Thymus (tissue), 11 donors: ENCODE data around the gene EPS8L1. TPM values are rescaled to one million over a fixed set of nuclear protein-coding genes. Genes with fewer than 3 reads are reported as not detected.

Experiments
- DNase-seq, 9 donors: peaks; one replicate each; pipeline ENCODE4 v3.0.0-alpha.2; 2013; ENCODE audit warnings: low spot score in 9 of 9, low read depth in 6 of 9, missing footprints in 1 of 9
- H3K27ac ChIP-seq, 2 donors: one replicate each; pipeline ENCODE4 v1.5.1; 2013; ENCODE audit warnings: control low read depth in 1 of 2, low read depth in 1 of 2, low read length in 1 of 2, mild to moderate bottlenecking in 1 of 2, moderate library complexity in 1 of 2
- H3K27me3 ChIP-seq, 2 donors: one replicate each; pipeline ENCODE4 v1.5.1; 2013; ENCODE audit warnings: low read length in 1 of 2; ENCODE audit not compliant: control insufficient read depth in 2 of 2, insufficient read depth in 1 of 2
- H3K36me3 ChIP-seq, 2 donors: one replicate each; pipeline ENCODE4 v1.5.1; 2013; ENCODE audit warnings: low read length in 1 of 2, mild to moderate bottlenecking in 1 of 2, moderate library complexity in 1 of 2; ENCODE audit not compliant: control insufficient read depth in 2 of 2, insufficient read depth in 2 of 2
- H3K4me1 ChIP-seq, 2 donors: one replicate each; pipeline ENCODE4 v1.5.1; 2013; ENCODE audit warnings: low read length in 2 of 2; ENCODE audit not compliant: control insufficient read depth in 2 of 2, insufficient read depth in 2 of 2
- H3K4me3 ChIP-seq, 2 donors: one replicate each; pipeline ENCODE4 v1.5.1; 2013; ENCODE audit warnings: low read length in 2 of 2, control low read depth in 1 of 2, mild to moderate bottlenecking in 1 of 2
- H3K9me3 ChIP-seq, 2 donors: one replicate each; pipeline ENCODE4 v1.5.1; 2013; ENCODE audit warnings: low read length in 1 of 2, mild to moderate bottlenecking in 1 of 2; ENCODE audit not compliant: control insufficient read depth in 2 of 2, insufficient read depth in 1 of 2
- WGBS: extraction: QIAGEN DNeasy Blood & Tissue Kit; methylation state at CpG from one replicate; pipeline ENCODE4 v1.1.7; 2013; 5-methylcytosine and 5-hydroxymethylcytosine counted together
- polyA plus RNA-seq: library from polyadenylated mRNA; stranded (reverse); fragments of 200-250 nt; gene quantifications from one replicate; pipeline ENCODE4 v1.2.3, GENCODE V29; 2013
- total RNA-seq: library from RNA; stranded (reverse); fragments of 120-200 nt; gene quantifications from one replicate; pipeline ENCODE4 v1.2.4, GENCODE V29; 2013
- donor health status: healthy.

Gene EPS8L1
- total and polyA plus RNA-seq, 2 donors, result 2.3 to 26.6 TPM

GRCh38 chr19:55115446-55116065 lies 39.9 kb downstream of the EPS8L1 start:
- Histone ChIP-seq H3K27me3 (peaks cover 0 to 8% of the 10 kb centered on the region in 2 donors), H3K9me3 (peaks cover 0 to 2% of the 10 kb centered on the region in 2 donors), H3K4me1 (peaks cover 14 to 35% of the 10 kb centered on the region in 2 donors), H3K36me3 (peaks cover 0 to 11% of the 10 kb centered on the region in 2 donors), H3K4me3 (peak overlapping the region; percentile 78 to 79), H3K27ac (no peak overlapping the region)
- no peak for DNase-seq
- WGBS, result 86% methylated on average over 13 of the region's 13 CpGs

DNA sequence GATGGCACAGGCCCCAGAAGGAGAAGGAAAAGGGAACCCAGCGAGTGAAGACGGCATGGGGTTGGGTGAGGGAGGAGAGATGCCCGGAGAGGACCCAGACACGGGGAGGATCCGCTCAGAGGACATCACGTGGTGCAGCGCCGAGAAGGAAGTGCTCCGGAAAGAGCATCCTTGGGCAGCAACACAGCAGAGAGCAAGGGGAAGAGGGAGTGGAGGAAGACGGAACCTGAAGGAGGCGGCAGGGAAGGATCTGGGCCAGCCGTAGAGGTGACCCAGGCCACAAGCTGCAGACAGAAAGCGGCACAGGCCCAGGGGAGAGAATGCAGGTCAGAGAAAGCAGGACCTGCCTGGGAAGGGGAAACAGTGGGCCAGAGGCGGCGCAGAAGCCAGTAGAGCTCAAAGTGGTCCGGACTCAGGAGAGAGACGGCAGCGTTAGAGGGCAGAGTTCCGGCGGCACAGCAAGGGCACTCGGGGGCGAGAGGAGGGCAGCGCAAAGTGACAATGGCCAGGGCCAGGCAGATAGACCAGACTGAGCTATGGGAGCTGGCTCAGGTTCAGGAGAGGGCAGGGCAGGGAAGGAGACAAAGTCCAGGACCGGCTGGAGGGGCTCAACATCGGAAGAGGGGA lies 40.7 kb downstream of the EPS8L1 start:
- WGBS, result 1% methylated on average over 25 of the region's 25 CpGs
- Histone ChIP-seq H3K4me1 (peaks cover 14 to 35% of the 10 kb centered on the region in 2 donors), H3K9me3 (peaks cover 0 to 2% of the 10 kb centered on the region in 2 donors), H3K4me3 (peak overlapping the region; percentile 78 to 79), H3K27me3 (peaks cover 0 to 8% of the 10 kb centered on the region in 2 donors), H3K27ac (peak overlapping the region; percentile 55 to 58), H3K36me3 (peaks cover 0 to 11% of the 10 kb centered on the region in 2 donors)
- DNase-seq, result peak in 2 of 9 donors; percentile 37 to 52

DNA sequence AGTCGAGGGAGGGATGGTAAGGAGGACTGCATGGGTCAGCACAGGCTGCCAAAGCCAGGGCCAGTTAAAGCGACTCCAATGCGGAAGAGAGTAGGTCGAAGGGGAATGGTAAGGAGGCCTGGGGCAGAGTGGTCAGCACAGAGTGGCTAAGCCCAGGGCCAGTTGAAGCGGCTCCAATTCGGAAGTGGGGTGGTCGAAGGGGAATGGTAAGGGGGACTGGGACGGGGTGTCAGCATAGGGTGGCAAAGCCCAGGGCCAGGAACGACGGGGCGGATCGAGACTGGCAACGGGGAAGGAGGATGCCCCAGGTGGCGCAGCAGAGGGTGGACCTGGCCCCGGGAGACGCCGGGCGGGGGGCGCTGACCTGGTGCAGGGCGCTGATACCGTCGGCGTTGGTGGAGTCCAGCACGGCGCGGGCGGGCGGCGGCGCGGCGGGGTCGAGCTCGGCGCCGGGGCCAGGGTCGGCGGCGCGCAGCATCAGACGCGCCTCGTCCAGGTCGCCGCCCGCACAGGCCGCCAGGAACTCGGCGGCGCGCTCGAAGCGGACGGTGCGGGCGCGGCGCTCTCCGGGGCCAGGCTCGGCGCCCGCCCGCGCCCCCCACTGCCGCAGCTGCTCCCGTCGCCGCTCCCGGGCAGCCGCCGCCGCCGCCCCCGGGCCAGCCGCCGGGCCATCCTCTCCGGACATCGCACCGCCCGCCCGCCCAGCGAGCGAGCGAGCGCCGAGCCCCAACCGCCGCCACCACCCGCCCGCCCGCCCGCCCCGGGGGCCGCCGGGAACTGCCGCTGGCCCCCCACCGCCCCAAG lies 41.4 kb downstream of the EPS8L1 start, which contains the start of gene PPP1R12C:
TSS of gene PPP1R12C (minus strand) at position 779 of the 804 bp plus-strand sequence. CDS start at position 685, 94 bp downstream.
- H3K4me1 ChIP-seq, result peaks cover 14 to 35% of the 10 kb centered on the region in 2 donors
- peak within 1 kb of the TSS; percentile 78 to 79 for H3K4me3 ChIP-seq
- no peak for DNase-seq
- peaks cover 0 to 9% of the 10 kb centered on the region in 2 donors for H3K36me3 ChIP-seq
- H3K27me3 ChIP-seq, result peaks cover 0 to 9% of the 10 kb centered on the region in 2 donors
- peaks cover 0 to 2% of the 10 kb centered on the region in 2 donors for H3K9me3 ChIP-seq
- peak within 1 kb of the TSS; percentile 55 to 66 for H3K27ac ChIP-seq
- under 1% methylated on average over 97 of the region's 97 CpGs for WGBS

- WGBS, result under 1% methylated on average over 44 of the region's 44 CpGs
- Histone ChIP-seq H3K27me3 (peaks cover 0 to 12% of the 10 kb centered on the region in 2 donors), H3K36me3 (peaks cover 0 to 1% of the 10 kb centered on the region in 2 donors), H3K4me3 (peak overlapping the region; percentile 68 to 79), H3K9me3 (peaks cover 0 to 2% of the 10 kb centered on the region in 2 donors), H3K27ac (peak overlapping the region; percentile 28 to 32), H3K4me1 (peaks cover 14 to 35% of the 10 kb centered on the region in 2 donors)
- peak; percentile 84 to 97 (median 93) for DNase-seq
Observed at GRCh38 chr19:55117663-55118391, 42.2 kb downstream of the EPS8L1 start.

DNA sequence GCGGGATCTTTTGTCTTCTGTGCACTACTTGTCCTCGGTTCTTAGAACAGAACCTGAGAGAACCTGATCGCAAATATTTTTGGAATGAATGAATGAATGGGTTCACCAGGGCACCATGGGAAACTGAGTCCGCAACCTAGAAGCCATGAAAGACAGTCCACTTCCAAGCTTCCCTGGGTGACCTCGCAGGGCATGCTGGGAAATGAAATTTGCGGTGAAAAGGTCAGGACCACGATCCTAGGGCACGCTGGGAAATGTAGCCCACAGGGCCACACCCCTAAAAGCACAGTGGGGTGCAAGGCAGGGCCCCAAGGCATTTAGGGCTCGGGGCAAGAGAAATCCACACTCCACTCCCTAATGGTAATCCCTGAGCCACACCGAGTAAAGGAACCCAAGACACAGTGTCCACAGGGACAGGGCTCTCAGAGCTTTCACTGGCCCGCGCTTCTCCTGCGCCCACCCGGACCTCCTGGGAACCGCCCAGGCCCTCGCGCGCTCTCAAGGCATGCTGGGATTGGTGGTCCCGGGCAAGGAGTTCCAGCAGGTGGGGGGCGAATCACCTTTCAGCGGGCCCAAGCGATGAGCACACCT lies 42.8 kb downstream of the EPS8L1 start:
- Histone ChIP-seq H3K27ac (no peak overlapping the region), H3K36me3 (no peaks in the 10 kb centered on the region), H3K27me3 (peaks cover 0 to 12% of the 10 kb centered on the region in 2 donors), H3K4me1 (peaks cover 14 to 30% of the 10 kb centered on the region in 2 donors), H3K4me3 (peak overlapping the region; percentile 68 to 79), H3K9me3 (peaks cover 0 to 2% of the 10 kb centered on the region in 2 donors)
- 28% methylated on average over 22 of the region's 22 CpGs for WGBS
- DNase-seq, result peak in 3 of 9 donors; percentile 16 to 52 (median 29)

GRCh38 chr19:55119053-55119452 lies 43.4 kb downstream of the EPS8L1 start:
- H3K4me3 ChIP-seq, result no peak overlapping the region
- 89% methylated on average over 14 of the region's 14 CpGs for WGBS
- no peaks in the 10 kb centered on the region for H3K36me3 ChIP-seq
- no peak overlapping the region for H3K27ac ChIP-seq
- peaks cover 14 to 28% of the 10 kb centered on the region in 2 donors for H3K4me1 ChIP-seq
- no peak for DNase-seq
- peaks cover 0 to 2% of the 10 kb centered on the region in 2 donors for H3K9me3 ChIP-seq
- peaks cover 0 to 13% of the 10 kb centered on the region in 2 donors for H3K27me3 ChIP-seq

DNA sequence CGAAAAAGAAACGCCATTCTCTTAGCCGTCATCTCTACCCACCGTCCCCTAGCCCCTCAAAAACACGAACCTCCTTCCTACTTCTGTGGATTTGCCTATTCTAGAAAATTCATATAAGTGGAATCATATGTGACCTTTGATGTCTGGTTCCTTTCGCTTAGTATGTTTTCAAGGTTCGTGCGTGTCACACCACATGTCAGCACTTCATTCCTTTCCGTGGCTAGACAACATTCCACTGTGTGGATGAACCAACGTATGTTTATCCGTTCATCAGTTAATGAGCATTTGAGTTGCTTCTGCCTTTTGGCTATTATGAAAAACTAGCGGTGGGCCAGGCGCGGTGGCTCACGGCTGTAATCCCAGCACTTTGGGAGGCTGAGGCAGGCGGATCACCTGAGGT lies 55.8 kb downstream of the EPS8L1 start:
- Histone ChIP-seq H3K27me3 (peaks cover 0 to 28% of the 10 kb centered on the region in 2 donors), H3K4me3 (no peak overlapping the region), H3K4me1 (no peaks in the 10 kb centered on the region), H3K27ac (no peak overlapping the region), H3K9me3 (no peaks in the 10 kb centered on the region), H3K36me3 (no peaks in the 10 kb centered on the region)
- 92% methylated on average over 16 of the region's 16 CpGs for WGBS
- DNase-seq, result no peak

- Histone ChIP-seq H3K27ac (no peak overlapping the region), H3K27me3 (peaks cover 0 to 29% of the 10 kb centered on the region in 2 donors), H3K4me3 (no peak overlapping the region), H3K36me3 (no peaks in the 10 kb centered on the region), H3K9me3 (no peaks in the 10 kb centered on the region), H3K4me1 (no peaks in the 10 kb centered on the region)
- no peak for DNase-seq
- WGBS, result 48% methylated on average over 14 of the region's 14 CpGs
Observed at GRCh38 chr19:55132453-55133129, 56.9 kb downstream of the EPS8L1 start.
